GM19324 (cell line): ENCODE data around the gene EPHA2.

Source experiments
- ATAC-seq: cut with Tn5 transposase; IDR thresholded peaks from one replicate; pipeline ENCODE4 v1.9.1; 2021; ENCODE audit warnings: mild to moderate bottlenecking, moderate library complexity; ENCODE audit not compliant: unreplicated experiment, low FRiP score

EPHA2 gene

GRCh38 chr1:16151196-16151994, 4.5 kb downstream of the EPHA2 start:
- ATAC-seq = no peak

- no peak for ATAC-seq
These were observed 5.4 kb downstream of the EPHA2 start for GRCh38 chr1:16150508-16150907.

GRCh38 chr1:16149702-16150488, 6.0 kb downstream of the EPHA2 start:
- ATAC-seq = no peak

- no peak for ATAC-seq
These were observed 6.7 kb downstream of the EPHA2 start for GRCh38 chr1:16149146-16149545.

DNA sequence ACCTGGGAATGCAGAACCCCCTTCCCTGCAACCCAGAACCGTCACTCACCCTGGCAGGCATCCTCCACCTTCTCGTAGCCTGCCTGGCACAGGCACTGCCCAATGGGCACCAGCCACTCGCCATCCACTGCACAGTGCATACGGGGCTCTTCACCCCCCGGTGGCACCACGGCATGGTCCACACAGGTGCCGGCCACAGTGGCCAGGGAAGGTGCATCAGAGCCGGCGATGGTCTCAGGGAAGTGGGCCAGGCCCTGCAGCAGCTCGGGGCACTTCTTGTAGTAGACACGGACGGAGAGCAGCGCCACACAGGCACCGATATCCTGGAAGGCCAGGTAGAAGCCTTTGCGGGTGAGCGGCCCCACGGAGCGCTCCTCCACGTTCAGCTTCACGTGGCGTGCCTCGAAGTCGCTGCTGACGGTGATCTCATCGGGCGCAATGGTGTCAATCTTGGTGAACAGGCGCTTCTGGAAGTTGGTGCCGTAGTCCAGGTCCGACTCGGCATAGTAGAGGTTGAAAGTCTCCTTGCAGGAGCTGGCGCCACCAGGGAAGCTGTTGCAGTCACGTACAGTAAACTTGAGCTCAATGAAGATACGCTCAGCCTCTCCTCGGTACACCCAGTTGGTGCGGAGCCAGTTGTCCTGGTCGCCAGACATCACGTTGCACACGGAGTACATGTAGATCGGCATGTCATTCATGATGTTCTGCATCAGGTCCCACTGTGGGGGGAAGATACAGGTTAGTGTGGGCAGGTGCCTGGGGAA, 7.4 kb downstream of the EPHA2 start:
- ATAC-seq = no peak

DNA sequence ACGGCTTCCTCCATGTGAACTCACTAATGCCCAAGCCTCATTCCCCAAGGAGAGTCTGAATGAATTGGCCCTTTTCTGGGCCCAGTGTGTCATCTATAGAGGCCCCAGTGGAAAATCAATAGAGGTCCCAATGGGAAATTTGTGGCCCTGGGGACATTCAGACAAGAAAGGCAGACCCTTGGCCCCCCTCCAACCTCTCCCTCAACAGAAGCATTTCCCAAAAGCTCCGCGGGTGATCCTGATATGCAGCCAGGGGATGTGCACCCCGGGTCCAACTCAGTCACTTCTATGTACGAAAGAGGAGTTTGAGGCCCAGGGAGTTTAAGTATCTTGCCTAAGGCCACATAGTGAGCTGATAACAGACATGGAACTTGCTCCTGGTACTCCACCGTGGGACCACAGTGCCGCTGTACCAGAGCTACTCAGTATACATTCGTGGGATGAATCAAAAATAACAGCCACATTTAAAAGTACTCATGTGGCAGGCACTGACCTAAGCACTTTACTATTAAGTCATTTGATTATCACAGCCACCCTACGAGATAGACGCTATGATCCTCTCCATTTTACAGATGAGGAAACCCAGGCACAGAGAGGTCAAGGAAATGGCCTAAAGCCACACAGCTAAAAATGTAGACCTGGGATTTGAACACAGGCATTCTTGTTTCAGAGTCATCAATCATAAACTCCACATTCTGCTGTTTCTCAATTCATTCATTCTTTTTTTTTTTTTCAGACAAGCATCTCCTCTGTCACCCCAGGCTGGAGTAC, 8.5 kb downstream of the EPHA2 start:
- ATAC-seq = no peak

DNA sequence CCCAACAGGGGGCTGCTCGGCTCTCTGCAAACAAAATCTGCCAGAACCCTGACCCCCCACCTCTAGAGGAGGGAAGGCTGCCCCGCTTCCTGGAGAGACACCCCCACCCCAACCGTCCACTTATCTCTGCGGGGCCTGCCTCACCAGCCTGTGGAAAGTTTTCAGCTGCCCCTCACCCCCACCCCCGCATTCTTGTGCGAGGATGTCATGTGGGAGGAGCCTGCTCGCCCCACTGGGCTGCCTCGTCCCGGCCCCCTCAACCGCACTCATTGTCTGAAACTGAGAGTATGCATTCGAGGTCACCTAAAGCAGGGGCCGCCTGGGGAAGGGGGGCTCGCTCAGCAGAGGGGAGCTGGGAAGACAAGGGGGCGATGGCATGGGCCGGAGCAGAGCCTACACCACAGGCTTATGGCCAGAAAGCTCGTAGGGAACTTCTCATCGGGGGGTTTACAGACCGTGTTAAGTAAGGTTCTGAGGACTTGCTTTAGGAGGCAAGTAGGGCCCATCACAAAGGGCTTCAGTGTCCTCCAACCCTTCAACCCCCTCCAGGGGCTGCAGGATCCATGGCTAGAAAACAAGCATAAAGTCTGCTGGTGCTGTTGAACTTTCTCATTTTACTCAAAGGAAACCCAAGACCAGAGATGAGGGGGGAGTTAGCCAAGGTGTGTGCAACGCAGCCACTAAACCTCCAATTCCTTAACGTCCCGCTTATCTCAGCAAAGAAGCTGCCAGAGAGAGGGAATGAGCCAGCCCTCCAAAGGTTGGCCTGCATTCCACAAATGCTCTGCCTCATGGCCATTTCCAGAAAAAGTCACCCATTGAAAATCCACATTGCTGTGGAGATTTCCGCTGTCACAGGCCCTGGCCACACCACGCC, 9.4 kb downstream of the EPHA2 start:
- ATAC-seq = no peak

GRCh38 chr1:16145662-16146278, 10.1 kb downstream of the EPHA2 start:
- no peak for ATAC-seq

GRCh38 chr1:16145030-16145661, 10.7 kb downstream of the EPHA2 start:
- no peak for ATAC-seq

GRCh38 chr1:16144325-16145029, 11.4 kb downstream of the EPHA2 start:
- ATAC-seq = no peak

- no peak for ATAC-seq
These were observed 12.1 kb downstream of the EPHA2 start for GRCh38 chr1:16143566-16144324.

DNA sequence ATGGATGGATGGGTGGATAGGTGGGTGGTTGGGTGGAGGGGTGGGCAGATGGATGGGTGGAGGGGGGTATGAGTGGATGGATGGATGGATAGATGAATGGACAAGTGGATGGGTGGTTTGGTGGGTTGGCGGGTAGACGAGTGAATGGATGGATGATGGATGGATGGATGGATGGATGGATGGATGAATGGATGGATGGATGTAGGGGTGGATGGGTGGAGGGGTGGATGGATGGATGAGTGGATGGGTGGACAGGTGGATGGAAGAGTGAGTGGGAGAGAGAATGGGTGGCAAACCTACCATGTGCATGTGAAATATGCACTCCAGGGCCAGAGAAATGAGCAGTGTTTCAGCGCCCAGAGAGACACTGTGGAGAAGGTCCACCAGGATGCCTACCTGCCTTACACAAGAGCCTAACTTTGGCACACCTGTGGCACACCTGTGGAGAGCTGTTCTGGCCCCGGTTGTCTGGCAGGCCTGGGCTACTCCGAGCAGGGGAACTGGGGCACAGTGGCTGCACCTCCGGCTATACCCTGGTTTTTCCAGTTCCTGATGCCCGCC, 12.8 kb downstream of the EPHA2 start:
- no peak for ATAC-seq

GRCh38 chr1:16142383-16142995, 13.4 kb downstream of the EPHA2 start:
- no peak for ATAC-seq

DNA sequence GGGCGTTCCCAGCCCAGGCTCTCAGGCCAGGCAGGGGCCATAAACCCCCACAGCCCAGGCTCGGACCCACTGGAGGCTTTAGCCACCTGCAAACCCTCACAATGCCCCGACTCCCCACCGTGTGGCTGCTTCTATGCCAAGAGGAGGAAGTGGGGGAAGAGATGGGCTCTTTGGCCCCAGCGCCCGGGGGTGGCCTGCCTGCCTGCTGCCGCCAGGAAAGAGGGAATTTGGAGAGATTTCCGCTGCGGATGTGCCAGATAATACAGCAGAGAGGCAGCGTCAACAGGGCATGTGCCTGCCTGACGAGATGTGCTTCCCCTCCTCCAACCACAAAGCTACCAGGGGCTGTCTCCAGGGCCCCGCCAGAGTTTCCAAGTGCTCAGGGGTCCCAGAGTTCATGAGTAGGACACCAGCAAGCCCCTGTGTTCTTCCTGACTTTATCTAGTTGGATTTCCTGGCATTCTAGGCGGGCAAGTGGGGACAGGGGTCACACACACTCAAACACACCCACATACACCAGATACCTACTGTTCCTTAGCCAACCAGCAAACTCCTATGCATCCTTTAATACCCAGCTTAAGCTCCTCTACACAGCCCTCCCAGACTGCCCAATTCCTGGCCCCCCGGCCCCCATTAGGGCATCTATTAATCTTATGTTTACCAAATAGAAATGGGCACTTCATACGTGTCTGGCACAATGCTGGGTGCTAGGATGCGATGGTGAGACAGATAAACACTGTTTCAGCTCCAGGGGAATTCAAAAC, 14.1 kb downstream of the EPHA2 start:
- ATAC-seq = no peak

GRCh38 chr1:16140068-16140596, 15.7 kb downstream of the EPHA2 start:
- ATAC-seq = no peak
